NT2/D1 (cell line): ENCODE measurements around the gene SLC35G3.

Source experiments
- SUZ12 ChIP-seq: IDR thresholded peaks from 2 replicates; pipeline ENCODE4 v1.6.1; 2011; ENCODE audit not compliant: insufficient read length, insufficient read depth; ENCODE audit errors: extremely low read depth
- ZNF274 ChIP-seq: IDR thresholded peaks from 2 replicates; pipeline ENCODE4 v1.6.1; 2011; ENCODE audit warnings: mild to moderate bottlenecking, low read depth, low read length

- no peak for TF ChIP-seq ZNF274
- no peak for TF ChIP-seq SUZ12
Measured at GRCh38 chr17:35214192-35214591, 20.0 kb upstream of the SLC35G3 start.
